ENCODE data around the gene SLC35A5. TPM values are rescaled to one million over a fixed set of nuclear protein-coding genes. Genes with fewer than 3 reads are reported as not detected.
"Not testable (repeated sequence)": the region's sequence is repeated elsewhere in the genome, so short reads cannot be mapped to it uniquely, and the experiment has no call there.

SLC35A5 gene
- total RNA-seq, 1 donor from 2014 or later: 26.1 TPM

- H3K9me3 Mint-ChIP-seq (ENCODE audit: unreplicated experiment): no peaks in the 10 kb centered on the region
- DNase-seq (ENCODE audit: low read depth): no peak
Measured at GRCh38 chr3:112514527-112515128, 47.2 kb upstream of the SLC35A5 start.

GRCh38 chr3:112518970-112519369, 42.9 kb upstream of the SLC35A5 start:
- not testable (repeated sequence) for H4K20me1 ChIP-seq (ENCODE audit: insufficient read depth, low read length); H3K79me2 ChIP-seq (ENCODE audit: insufficient read depth, low read length); H3K27me3 Mint-ChIP-seq (ENCODE audit: low read depth, unreplicated experiment); H3K27ac ChIP-seq (ENCODE audit: low read depth, low read length); FAIRE-seq; H3K4me3 ChIP-seq (ENCODE audit: insufficient read depth, low read depth, low read length); H3K4me3 Mint-ChIP-seq (ENCODE audit: unreplicated experiment); H3K36me3 Mint-ChIP-seq (ENCODE audit: low read depth, unreplicated experiment); H3K9ac ChIP-seq (ENCODE audit: low read length); H3K9me3 ChIP-seq (ENCODE audit: insufficient read depth, low read depth, low read length); H3K27ac Mint-ChIP-seq (ENCODE audit: unreplicated experiment); H3K4me1 ChIP-seq (ENCODE audit: insufficient read depth, low read length); H3K27me3 ChIP-seq (ENCODE audit: insufficient read depth, low read length); H2AFZ ChIP-seq (ENCODE audit: low read depth, low read length); H3K4me2 ChIP-seq (ENCODE audit: low read length); H3K4me1 Mint-ChIP-seq (ENCODE audit: low read depth, unreplicated experiment); H3K36me3 ChIP-seq (ENCODE audit: insufficient read depth, low read length); H3K9me3 Mint-ChIP-seq (ENCODE audit: unreplicated experiment)
- peak; percentile 0 for DNase-seq (ENCODE audit: low read depth)

More at GRCh38 chr3:112514527-112515128, 47.2 kb upstream of the SLC35A5 start:
- no peak for FAIRE-seq
- no peaks in the 10 kb centered on the region for H3K4me1 Mint-ChIP-seq (ENCODE audit: low read depth, unreplicated experiment)
- Histone ChIP-seq H3K79me2 (ENCODE audit: insufficient read depth, low read length) (no peaks in the 10 kb centered on the region), H3K27ac (ENCODE audit: low read depth, low read length) (no peak overlapping the region), H2AFZ (ENCODE audit: low read depth, low read length) (no peak overlapping the region), H3K4me2 (ENCODE audit: low read length) (no peak overlapping the region), H3K9me3 (ENCODE audit: insufficient read depth, low read depth, low read length) (no peaks in the 10 kb centered on the region), H3K4me1 (ENCODE audit: insufficient read depth, low read length) (no peaks in the 10 kb centered on the region), H3K4me3 (ENCODE audit: insufficient read depth, low read depth, low read length) (no peak overlapping the region), H3K36me3 (ENCODE audit: insufficient read depth, low read length) (no peaks in the 10 kb centered on the region), H3K9ac (ENCODE audit: low read length) (no peak overlapping the region), H3K27me3 (ENCODE audit: insufficient read depth, low read length) (no peaks in the 10 kb centered on the region), H4K20me1 (ENCODE audit: insufficient read depth, low read length) (no peaks in the 10 kb centered on the region)
- H3K27me3 Mint-ChIP-seq (ENCODE audit: low read depth, unreplicated experiment): no peaks in the 10 kb centered on the region
- no peaks in the 10 kb centered on the region for H3K36me3 Mint-ChIP-seq (ENCODE audit: low read depth, unreplicated experiment)
- TF ChIP-seq EZH2 (IDR thresholded peaks at IDR 0.05; ENCODE audit: insufficient read depth, low read length) (no peak), CTCF (IDR thresholded peaks at IDR 0.05; ENCODE audit: insufficient read depth, low read depth, low read length) (no peak)
- H3K27ac Mint-ChIP-seq (ENCODE audit: unreplicated experiment): no peak overlapping the region
- H3K4me3 Mint-ChIP-seq (ENCODE audit: unreplicated experiment): no peak overlapping the region

GRCh38 chr3:112519424-112520001, 42.3 kb upstream of the SLC35A5 start:
- H4K20me1 ChIP-seq (ENCODE audit: insufficient read depth, low read length): no peaks in the 10 kb centered on the region
- no peak overlapping the region for H3K9ac ChIP-seq (ENCODE audit: low read length)
- H3K4me1 ChIP-seq (ENCODE audit: insufficient read depth, low read length): no peaks in the 10 kb centered on the region
- H3K36me3 ChIP-seq (ENCODE audit: insufficient read depth, low read length): no peaks in the 10 kb centered on the region
- H3K27ac Mint-ChIP-seq (ENCODE audit: unreplicated experiment): no peak overlapping the region
- H3K27me3 ChIP-seq (ENCODE audit: insufficient read depth, low read length): no peaks in the 10 kb centered on the region
- peak; percentile 32 for FAIRE-seq
- H3K4me1 Mint-ChIP-seq (ENCODE audit: low read depth, unreplicated experiment): no peaks in the 10 kb centered on the region
- no peaks in the 10 kb centered on the region for H3K9me3 ChIP-seq (ENCODE audit: insufficient read depth, low read depth, low read length)
- peak; percentile 55 for DNase-seq (ENCODE audit: low read depth)
- no peak for TF ChIP-seq EZH2 (IDR thresholded peaks at IDR 0.05; ENCODE audit: insufficient read depth, low read length)
- TF ChIP-seq CTCF (IDR thresholded peaks at IDR 0.05; ENCODE audit: insufficient read depth, low read depth, low read length): peak; percentile 79
- no peaks in the 10 kb centered on the region for H3K27me3 Mint-ChIP-seq (ENCODE audit: low read depth, unreplicated experiment)
- peaks cover 3% of the 10 kb centered on the region for H3K36me3 Mint-ChIP-seq (ENCODE audit: low read depth, unreplicated experiment)
- no peak overlapping the region for H3K4me2 ChIP-seq (ENCODE audit: low read length)
- no peak overlapping the region for H3K27ac ChIP-seq (ENCODE audit: low read depth, low read length)
- H3K4me3 ChIP-seq (ENCODE audit: insufficient read depth, low read depth, low read length): no peak overlapping the region
- no peak overlapping the region for H2AFZ ChIP-seq (ENCODE audit: low read depth, low read length)
- H3K79me2 ChIP-seq (ENCODE audit: insufficient read depth, low read length): no peaks in the 10 kb centered on the region
- no peaks in the 10 kb centered on the region for H3K9me3 Mint-ChIP-seq (ENCODE audit: unreplicated experiment)
- H3K4me3 Mint-ChIP-seq (ENCODE audit: unreplicated experiment): no peak overlapping the region

- H3K4me3 ChIP-seq (ENCODE audit: insufficient read depth, low read depth, low read length); H4K20me1 ChIP-seq (ENCODE audit: insufficient read depth, low read length); H3K4me2 ChIP-seq (ENCODE audit: low read length); H3K4me1 Mint-ChIP-seq (ENCODE audit: low read depth, unreplicated experiment); H3K27me3 Mint-ChIP-seq (ENCODE audit: low read depth, unreplicated experiment); H3K4me1 ChIP-seq (ENCODE audit: insufficient read depth, low read length); H3K27me3 ChIP-seq (ENCODE audit: insufficient read depth, low read length); H3K4me3 Mint-ChIP-seq (ENCODE audit: unreplicated experiment); H3K9me3 ChIP-seq (ENCODE audit: insufficient read depth, low read depth, low read length); H3K79me2 ChIP-seq (ENCODE audit: insufficient read depth, low read length); FAIRE-seq; H2AFZ ChIP-seq (ENCODE audit: low read depth, low read length); H3K36me3 ChIP-seq (ENCODE audit: insufficient read depth, low read length); H3K36me3 Mint-ChIP-seq (ENCODE audit: low read depth, unreplicated experiment); H3K9me3 Mint-ChIP-seq (ENCODE audit: unreplicated experiment); H3K27ac ChIP-seq (ENCODE audit: low read depth, low read length); DNase-seq (ENCODE audit: low read depth); H3K27ac Mint-ChIP-seq (ENCODE audit: unreplicated experiment); H3K9ac ChIP-seq (ENCODE audit: low read length): not testable (repeated sequence)
Measured at GRCh38 chr3:112524127-112524526, 37.7 kb upstream of the SLC35A5 start.

All from astrocyte (in vitro differentiated cells and primary cell).